WTC11 (cell line): ENCODE results near the gene TDRD1.

Source experiments
- FOXK1 ChIP-seq: sonication (generic); formaldehyde crosslinking; IDR thresholded peaks from 2 replicates; pipeline ENCODE4 v1.8.0; 2022; ENCODE audit warnings: mild to moderate bottlenecking, moderate library complexity, missing genetic modification reagents
- NR1H2 ChIP-seq: sonication (generic); formaldehyde crosslinking; IDR thresholded peaks from 2 replicates; pipeline ENCODE4 v1.9.0; 2021; ENCODE audit warnings: mild to moderate bottlenecking, moderate library complexity, missing genetic modification reagents
- SP1 ChIP-seq: sonication (generic); formaldehyde crosslinking; conservative IDR thresholded peaks from 2 replicates; pipeline ENCODE4 v1.8.1; 2022; ENCODE audit warnings: missing genetic modification reagents
- TF ChIP-seq, protein P1 (sequence below): fragments of 200-600 bp; IDR thresholded peaks from 2 replicates; pipeline ENCODE4 v1.8.0; 2022; ENCODE audit warnings: antibody characterized with exemption
- TF ChIP-seq, protein P2 (sequence below): sonication (generic); formaldehyde crosslinking; conservative IDR thresholded peaks from 2 replicates; pipeline ENCODE4 v1.8.1; 2022; ENCODE audit warnings: mild to moderate bottlenecking, missing genetic modification reagents

DNA sequence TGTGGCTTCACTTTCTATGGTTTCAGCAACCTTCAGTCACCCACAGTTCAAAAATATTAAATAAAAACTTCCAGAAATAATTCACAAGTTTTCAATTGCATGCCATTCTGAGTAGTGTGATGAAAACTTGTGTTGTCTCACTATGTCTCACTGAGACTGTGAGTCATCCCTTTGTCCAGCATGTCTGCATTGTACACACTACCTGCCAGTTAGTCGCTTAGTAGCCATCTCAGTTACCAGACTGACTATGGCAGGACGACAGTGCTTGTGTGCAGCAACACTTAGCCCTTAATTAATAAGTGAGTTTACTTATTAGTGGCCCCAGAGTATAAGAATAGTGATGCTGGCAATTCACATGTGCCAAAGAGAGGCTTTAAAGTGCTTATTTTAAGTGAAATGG, 27.7 kb upstream of the TDRD1 start:
- TF ChIP-seq SP1 (CRISPR knock-in tag) (no peak), NR1H2 (CRISPR knock-in tag) (no peak), FOXK1 (CRISPR knock-in tag) (no peak)
- TF ChIP-seq, protein P1, sequence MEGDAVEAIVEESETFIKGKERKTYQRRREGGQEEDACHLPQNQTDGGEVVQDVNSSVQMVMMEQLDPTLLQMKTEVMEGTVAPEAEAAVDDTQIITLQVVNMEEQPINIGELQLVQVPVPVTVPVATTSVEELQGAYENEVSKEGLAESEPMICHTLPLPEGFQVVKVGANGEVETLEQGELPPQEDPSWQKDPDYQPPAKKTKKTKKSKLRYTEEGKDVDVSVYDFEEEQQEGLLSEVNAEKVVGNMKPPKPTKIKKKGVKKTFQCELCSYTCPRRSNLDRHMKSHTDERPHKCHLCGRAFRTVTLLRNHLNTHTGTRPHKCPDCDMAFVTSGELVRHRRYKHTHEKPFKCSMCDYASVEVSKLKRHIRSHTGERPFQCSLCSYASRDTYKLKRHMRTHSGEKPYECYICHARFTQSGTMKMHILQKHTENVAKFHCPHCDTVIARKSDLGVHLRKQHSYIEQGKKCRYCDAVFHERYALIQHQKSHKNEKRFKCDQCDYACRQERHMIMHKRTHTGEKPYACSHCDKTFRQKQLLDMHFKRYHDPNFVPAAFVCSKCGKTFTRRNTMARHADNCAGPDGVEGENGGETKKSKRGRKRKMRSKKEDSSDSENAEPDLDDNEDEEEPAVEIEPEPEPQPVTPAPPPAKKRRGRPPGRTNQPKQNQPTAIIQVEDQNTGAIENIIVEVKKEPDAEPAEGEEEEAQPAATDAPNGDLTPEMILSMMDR: no peak
- TF ChIP-seq, protein P2, sequence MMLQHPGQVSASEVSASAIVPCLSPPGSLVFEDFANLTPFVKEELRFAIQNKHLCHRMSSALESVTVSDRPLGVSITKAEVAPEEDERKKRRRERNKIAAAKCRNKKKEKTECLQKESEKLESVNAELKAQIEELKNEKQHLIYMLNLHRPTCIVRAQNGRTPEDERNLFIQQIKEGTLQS (CRISPR knock-in tag): no peak
